Measurements from ENCODE around the gene CBLB. TPM values are rescaled to one million over a fixed set of nuclear protein-coding genes. Genes with fewer than 3 reads are reported as not detected.

Gene CBLB
- total and polyA plus RNA-seq, 10 donors = 13.8 to 138 (median 67.5) TPM

DNA sequence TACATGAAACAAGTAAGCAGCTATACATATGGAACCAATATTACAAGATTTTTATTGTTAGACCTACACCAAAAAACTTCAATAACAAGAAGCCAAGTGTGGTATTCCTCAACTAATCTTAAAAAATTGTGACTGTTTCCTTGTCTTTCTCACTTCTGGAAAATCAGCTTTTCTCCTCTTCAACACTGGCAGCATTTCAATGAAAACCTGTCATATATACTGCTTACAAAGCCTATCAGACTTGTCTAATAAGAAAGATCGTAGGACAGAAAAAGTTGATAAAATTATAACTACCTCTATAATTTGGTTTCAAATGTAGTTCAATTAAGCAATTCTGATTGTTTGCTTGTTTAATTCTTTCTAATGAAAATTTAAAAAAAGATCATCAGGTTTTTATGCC, 55.1 kb downstream of the CBLB start:
- no peak overlapping the region for H3K27ac ChIP-seq
- no peaks in the 10 kb centered on the region for H3K27me3 ChIP-seq (replicated peaks in 1 of 7)
- 91 to 95% (median 93%) methylated on average over 1 of the region's 1 CpG for WGBS, 5 donors
- no peak for TF ChIP-seq POLR2AphosphoS5 (IDR thresholded peaks at IDR 0.05)
- TF ChIP-seq, protein P1, sequence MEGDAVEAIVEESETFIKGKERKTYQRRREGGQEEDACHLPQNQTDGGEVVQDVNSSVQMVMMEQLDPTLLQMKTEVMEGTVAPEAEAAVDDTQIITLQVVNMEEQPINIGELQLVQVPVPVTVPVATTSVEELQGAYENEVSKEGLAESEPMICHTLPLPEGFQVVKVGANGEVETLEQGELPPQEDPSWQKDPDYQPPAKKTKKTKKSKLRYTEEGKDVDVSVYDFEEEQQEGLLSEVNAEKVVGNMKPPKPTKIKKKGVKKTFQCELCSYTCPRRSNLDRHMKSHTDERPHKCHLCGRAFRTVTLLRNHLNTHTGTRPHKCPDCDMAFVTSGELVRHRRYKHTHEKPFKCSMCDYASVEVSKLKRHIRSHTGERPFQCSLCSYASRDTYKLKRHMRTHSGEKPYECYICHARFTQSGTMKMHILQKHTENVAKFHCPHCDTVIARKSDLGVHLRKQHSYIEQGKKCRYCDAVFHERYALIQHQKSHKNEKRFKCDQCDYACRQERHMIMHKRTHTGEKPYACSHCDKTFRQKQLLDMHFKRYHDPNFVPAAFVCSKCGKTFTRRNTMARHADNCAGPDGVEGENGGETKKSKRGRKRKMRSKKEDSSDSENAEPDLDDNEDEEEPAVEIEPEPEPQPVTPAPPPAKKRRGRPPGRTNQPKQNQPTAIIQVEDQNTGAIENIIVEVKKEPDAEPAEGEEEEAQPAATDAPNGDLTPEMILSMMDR (IDR thresholded peaks at IDR 0.05 in 8 of 11, conservative IDR thresholded peaks at IDR 0.05 in 3 of 11) = no peak
- TF ChIP-seq POLR2A (IDR thresholded peaks at IDR 0.05) = no peak
- no peak overlapping the region for H3K4me3 ChIP-seq
- H3K4me1 ChIP-seq = peaks cover 0 to 62% (median 24%) of the 10 kb centered on the region in 6 donors
- no peak for DNase-seq
- intact Hi-C loops (cut with DNase I; ENCODE audit: low total_unique reads) = no loop called here
- no peaks in the 10 kb centered on the region for H3K36me3 ChIP-seq
- peaks cover 0 to 8% (median 0%) of the 10 kb centered on the region in 8 donors for H3K9me3 ChIP-seq

DNA sequence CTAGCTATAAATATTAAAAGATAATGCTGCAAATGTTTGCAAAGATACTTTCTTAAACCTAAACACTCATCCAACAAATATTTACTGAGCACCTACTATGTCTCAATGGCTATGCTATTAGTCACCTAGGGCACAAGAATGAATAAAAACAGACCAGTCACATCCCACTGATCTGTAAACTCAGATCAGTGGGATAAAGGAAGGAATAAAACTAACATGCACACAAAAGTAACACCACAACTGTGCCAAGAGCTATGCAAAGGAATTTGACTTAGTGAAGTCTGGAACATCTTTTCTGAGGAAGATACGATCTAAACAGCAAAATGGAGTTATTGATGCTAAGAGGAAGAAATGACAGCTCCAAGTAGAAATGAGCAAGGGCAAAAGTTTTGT, 56.6 kb downstream of the CBLB start:
- Histone ChIP-seq H3K27ac (no peak overlapping the region), H3K4me3 (no peak overlapping the region), H3K36me3 (no peaks in the 10 kb centered on the region), H3K9me3 (peaks cover 0 to 8% (median 0%) of the 10 kb centered on the region in 8 donors), H3K4me1 (peaks cover 0 to 64% (median 24%) of the 10 kb centered on the region in 6 donors), H3K27me3 (replicated peaks in 1 of 7) (no peaks in the 10 kb centered on the region)
- 82 to 98% (median 93%) methylated on average over 1 of the region's 1 CpG for WGBS, 5 donors
- TF ChIP-seq, protein P1 (IDR thresholded peaks at IDR 0.05 in 8 of 11, conservative IDR thresholded peaks at IDR 0.05 in 3 of 11) = no peak
- TF ChIP-seq POLR2A (IDR thresholded peaks at IDR 0.05) (no peak), POLR2AphosphoS5 (IDR thresholded peaks at IDR 0.05) (no peak)
- DNase-seq = no peak
- intact Hi-C loops (cut with DNase I; ENCODE audit: low total_unique reads) = no loop called here

DNA sequence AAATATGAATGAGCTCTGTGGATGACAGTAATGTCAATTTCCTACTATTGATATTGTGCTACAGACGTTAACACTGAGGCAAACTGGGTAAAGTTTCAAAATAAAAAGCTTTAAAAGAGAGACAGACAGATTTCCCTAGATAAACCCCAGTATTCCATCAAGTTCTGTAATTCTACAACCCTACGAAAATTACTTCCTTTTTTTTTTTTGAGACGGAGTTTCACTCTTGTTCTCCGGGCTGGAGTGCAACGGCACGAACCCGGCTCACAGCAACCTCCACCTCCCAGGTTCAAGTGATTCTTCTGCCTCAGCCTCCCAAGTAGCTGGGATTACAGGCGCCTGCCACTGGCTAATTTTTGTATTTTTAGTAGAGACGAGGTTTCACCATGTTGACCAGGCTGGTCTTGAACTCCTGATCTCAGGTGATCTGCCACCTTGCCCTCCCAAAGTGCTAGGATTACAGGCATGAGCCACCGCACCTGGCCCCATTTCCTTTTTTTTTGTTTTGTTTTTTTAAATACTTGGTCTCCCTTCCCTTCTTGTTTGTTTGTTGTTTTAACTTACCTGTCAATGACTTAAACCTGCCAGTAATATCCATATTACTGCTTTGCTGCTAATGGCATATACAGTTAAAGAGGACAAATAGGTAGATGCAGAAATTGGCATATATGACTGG, 57.2 kb downstream of the CBLB start:
- peak overlapping the region in 1 of 8 donors; percentile 33 for H3K4me3 ChIP-seq
- TF ChIP-seq POLR2AphosphoS5 (IDR thresholded peaks at IDR 0.05) (no peak), POLR2A (IDR thresholded peaks at IDR 0.05) (no peak)
- TF ChIP-seq, protein P1 (IDR thresholded peaks at IDR 0.05 in 8 of 11, conservative IDR thresholded peaks at IDR 0.05 in 3 of 11) = no peak
- peaks cover 0 to 8% (median 0%) of the 10 kb centered on the region in 8 donors for H3K9me3 ChIP-seq
- H3K27ac ChIP-seq = peak overlapping the region in 1 of 8 donors; percentile 14
- whole genome bisulfite sequencing, 5 donors = 52 to 67% (median 61%) methylated on average over 10 of the region's 10 CpGs
- H3K36me3 ChIP-seq = no peaks in the 10 kb centered on the region
- no peaks in the 10 kb centered on the region for H3K27me3 ChIP-seq (replicated peaks in 1 of 7)
- intact Hi-C loops (cut with DNase I; ENCODE audit: low total_unique reads) = no loop called here
- DNase-seq = no peak
- peaks cover 0 to 64% (median 27%) of the 10 kb centered on the region in 6 donors for H3K4me1 ChIP-seq

DNA sequence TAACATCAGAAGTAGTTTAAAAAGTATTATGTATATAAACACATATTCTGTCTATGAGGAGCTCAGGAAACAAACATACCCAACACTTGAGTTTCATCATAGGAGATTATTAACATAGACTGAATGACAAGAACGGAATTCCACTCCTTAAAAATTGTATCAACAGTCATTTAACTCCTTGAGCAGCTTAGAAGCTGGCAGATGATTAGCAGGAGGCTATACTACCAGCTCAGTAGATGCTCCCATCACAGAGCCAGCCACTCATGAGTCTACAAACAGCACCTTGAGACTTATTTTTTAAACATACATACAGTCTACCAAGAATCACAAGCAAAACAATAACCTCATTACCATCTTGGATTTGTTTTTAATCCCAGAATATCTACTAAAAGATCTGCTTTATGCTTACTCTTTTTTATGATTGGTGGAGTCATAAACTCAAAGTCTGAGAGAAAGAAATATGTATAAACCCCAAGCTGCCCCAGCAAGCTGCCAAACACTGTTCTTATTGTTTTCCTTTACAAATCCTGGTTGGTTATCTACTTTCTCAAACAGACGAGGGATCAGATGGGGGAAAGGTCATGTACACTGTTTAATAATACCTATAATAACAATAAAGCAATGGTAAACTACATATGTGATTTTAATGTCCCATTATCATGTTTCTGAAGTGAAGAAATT, 59.5 kb downstream of the CBLB start:
- peaks cover 0 to 74% (median 34%) of the 10 kb centered on the region in 6 donors for H3K4me1 ChIP-seq
- no peaks in the 10 kb centered on the region for H3K36me3 ChIP-seq
- 74 to 89% (median 79%) methylated on average over 2 of the region's 2 CpGs for WGBS, 5 donors
- H3K27me3 ChIP-seq (replicated peaks in 1 of 7) = no peaks in the 10 kb centered on the region
- TF ChIP-seq, protein P1 (IDR thresholded peaks at IDR 0.05 in 8 of 11, conservative IDR thresholded peaks at IDR 0.05 in 3 of 11) = no peak
- TF ChIP-seq POLR2A (IDR thresholded peaks at IDR 0.05) = no peak
- no peak for TF ChIP-seq POLR2AphosphoS5 (IDR thresholded peaks at IDR 0.05)
- no peaks in the 10 kb centered on the region for H3K9me3 ChIP-seq
- no peak overlapping the region for H3K27ac ChIP-seq
- intact Hi-C loops (cut with DNase I; ENCODE audit: low total_unique reads) = no loop called here
- H3K4me3 ChIP-seq = no peak overlapping the region
- no peak for DNase-seq
